Measurements from ENCODE around the gene MED15. TPM values are rescaled to one million over a fixed set of nuclear protein-coding genes. Genes with fewer than 3 reads are reported as not detected.
A peak's percentile ranks its signal among the peaks of the same experiment; 100 is the strongest.
"Not testable (repeated sequence)": the region's sequence is repeated elsewhere in the genome, so short reads cannot be mapped to it uniquely, and the experiment has no call there.

The MED15 gene
- total RNA-seq, 1 donor from 2014 or later: 16.7 TPM

DNA sequence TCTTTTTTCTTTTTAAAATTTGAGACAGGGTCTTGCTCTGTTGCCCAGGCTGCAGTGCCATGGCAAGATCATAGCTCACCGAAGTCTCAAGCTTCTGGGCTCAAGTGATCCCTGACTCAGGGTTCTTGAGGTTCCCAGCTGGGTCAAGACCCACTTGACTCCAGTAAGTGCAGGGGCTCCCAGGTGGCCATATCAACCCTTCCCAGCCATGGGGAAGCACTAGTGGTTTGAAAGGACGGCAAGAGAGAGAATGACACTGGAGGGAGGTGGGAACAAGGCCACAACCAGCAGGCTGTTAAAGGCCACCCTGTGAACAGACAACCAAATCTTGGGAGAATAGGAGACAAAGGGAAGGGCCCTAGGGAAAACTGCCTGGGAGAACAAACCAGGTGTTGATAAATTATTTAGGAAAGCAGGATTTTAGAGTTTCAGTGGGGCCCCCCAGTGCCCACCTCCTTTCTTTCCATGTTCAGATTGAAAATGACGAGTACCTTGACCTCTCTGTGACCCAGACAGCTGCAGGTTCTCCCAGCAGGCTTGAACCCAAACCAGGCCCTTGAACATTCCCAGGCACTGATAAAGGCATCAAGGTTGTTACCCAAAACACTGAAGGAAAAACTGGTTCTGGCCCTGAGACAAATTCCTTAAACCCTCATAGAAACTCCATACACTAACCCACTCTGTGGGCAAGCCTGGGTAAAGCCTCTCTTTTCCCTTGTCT, 40.6 kb upstream of the MED15 start:
- Histone ChIP-seq H3K9me3 (ENCODE audit: control insufficient read depth in 3 of 3, low read length in 3 of 3) (no peaks in the 10 kb centered on the region), H3K27me3 (ENCODE audit: control insufficient read depth in 3 of 3, insufficient read depth in 3 of 3, low read length in 3 of 3) (no peaks in the 10 kb centered on the region), H3K36me3 (ENCODE audit: control insufficient read depth in 3 of 3, insufficient read depth in 3 of 3, low read length in 3 of 3) (peaks cover 23 to 34% (median 24%) of the 10 kb centered on the region in 3 donors), H3K27ac (ENCODE audit: low read depth, low read length) (no peak overlapping the region), H3K4me3 (ENCODE audit: low read length in 3 of 3) (no peak overlapping the region), H3K9ac (ENCODE audit: low read depth in 1 of 3, low read length in 3 of 3) (peak overlapping the region in 1 of 3 donors; percentile 20), H3K4me1 (ENCODE audit: control insufficient read depth in 3 of 3, insufficient read depth in 3 of 3, low read length in 3 of 3) (peaks cover 12 to 20% (median 17%) of the 10 kb centered on the region in 3 donors)

DNA sequence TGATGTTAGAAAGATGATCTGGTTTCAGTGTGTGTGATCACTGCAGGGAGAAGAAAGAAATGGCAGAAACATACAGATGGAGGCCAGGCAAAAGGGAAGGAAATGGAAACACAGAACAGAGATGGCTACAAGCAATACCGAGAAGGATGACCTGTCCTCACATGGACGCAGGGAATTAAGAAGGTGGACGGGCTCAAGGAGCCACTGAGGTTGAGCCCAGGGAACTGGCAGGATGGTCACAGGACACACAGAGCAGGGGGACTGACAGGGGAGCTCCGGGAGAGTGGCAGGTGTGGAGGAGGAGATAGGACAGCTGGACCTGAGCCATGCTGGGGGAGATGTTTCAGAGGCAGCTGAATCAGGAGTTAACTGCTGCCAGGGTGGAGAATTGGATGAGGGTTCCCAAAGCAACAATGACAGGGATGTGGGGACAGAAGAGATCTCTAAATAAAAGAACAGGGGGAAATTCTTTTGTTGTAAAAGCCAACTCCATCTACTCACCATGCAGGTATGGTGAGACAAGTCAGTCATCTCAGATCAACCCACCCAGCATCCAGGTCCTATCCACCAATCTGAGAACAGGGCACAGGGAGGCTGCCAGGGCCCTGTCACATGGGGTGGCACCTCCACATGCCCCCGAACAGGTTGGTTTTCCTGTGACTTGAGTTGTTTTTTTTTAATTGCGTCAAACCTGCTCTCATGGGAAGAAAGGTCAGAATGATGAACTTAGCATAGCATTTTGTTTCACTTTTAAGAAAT, 38.1 kb upstream of the MED15 start:
- H3K27ac ChIP-seq (ENCODE audit: low read depth, low read length): no peak overlapping the region
- no peak overlapping the region for H3K9ac ChIP-seq (ENCODE audit: low read depth in 1 of 3, low read length in 3 of 3)
- H3K36me3 ChIP-seq (ENCODE audit: control insufficient read depth in 3 of 3, insufficient read depth in 3 of 3, low read length in 3 of 3): peaks cover 21 to 30% (median 24%) of the 10 kb centered on the region in 3 donors
- no peak overlapping the region for H3K4me3 ChIP-seq (ENCODE audit: low read length in 3 of 3)
- peaks cover 0 to 2% (median 2%) of the 10 kb centered on the region in 3 donors for H3K4me1 ChIP-seq (ENCODE audit: control insufficient read depth in 3 of 3, insufficient read depth in 3 of 3, low read length in 3 of 3)
- no peaks in the 10 kb centered on the region for H3K27me3 ChIP-seq (ENCODE audit: control insufficient read depth in 3 of 3, insufficient read depth in 3 of 3, low read length in 3 of 3)
- no peaks in the 10 kb centered on the region for H3K9me3 ChIP-seq (ENCODE audit: control insufficient read depth in 3 of 3, low read length in 3 of 3)

DNA sequence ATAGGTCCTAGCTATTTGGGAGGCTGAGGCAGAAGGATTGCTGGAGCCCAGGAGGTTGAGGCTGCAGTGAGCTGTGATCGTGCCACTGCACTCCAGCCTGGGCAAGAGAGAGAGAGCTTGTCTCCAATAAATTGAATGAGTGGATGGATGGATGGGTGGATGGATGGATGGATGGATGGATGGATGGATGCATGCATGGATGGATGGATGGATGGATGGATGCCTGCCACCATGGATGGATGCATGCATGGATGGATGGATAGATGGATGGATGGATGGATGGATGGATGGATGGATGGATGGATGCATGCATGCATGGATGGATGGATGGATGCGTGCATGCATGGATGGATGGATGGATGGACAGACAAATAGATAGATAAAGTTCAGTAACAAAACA, 36.9 kb upstream of the MED15 start:
- H3K9me3 ChIP-seq (ENCODE audit: control insufficient read depth in 3 of 3, low read length in 3 of 3); H3K27me3 ChIP-seq (ENCODE audit: control insufficient read depth in 3 of 3, insufficient read depth in 3 of 3, low read length in 3 of 3); H3K4me1 ChIP-seq (ENCODE audit: control insufficient read depth in 3 of 3, insufficient read depth in 3 of 3, low read length in 3 of 3); H3K9ac ChIP-seq (ENCODE audit: low read depth in 1 of 3, low read length in 3 of 3); H3K4me3 ChIP-seq (ENCODE audit: low read length in 3 of 3); H3K27ac ChIP-seq (ENCODE audit: low read depth, low read length): not testable (repeated sequence)
- H3K36me3 ChIP-seq (ENCODE audit: control insufficient read depth in 3 of 3, insufficient read depth in 3 of 3, low read length in 3 of 3): peaks cover 12 to 19% (median 19%) of the 10 kb centered on the region in 3 donors

DNA sequence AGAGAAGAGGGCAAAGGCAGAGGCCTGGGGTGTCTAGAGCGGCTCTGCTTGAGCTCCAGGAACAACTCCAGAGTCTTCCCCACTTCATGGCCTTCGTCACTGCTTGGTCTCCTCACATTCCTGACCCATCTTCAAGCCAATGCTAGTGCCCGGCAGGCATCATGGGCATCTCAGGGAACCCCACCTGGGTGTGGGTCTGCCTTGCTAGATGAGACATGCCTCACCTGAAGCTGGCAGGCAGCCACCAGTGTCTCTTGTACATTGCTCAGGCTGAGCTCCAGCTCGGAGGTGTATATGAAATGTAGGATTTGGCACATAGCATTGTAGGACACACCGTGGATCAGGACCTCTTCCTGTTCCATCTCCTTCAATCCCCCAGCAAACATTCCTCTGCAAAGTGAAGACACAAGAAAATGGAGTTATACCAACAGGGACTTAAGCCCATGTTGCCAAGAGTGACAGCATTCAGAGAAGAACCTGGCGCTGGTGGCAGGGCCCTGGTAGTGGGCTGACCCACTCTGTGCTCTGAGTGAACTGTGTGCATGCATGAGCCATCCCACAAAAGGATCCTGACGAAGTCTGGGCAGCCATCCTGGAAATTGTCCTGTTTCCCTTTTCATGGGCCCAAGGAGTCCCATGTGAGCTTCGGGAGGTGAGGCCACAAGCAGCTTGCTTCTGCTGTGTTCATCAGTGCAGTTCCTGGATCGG, 36.1 kb upstream of the MED15 start:
- Histone ChIP-seq H3K4me3 (ENCODE audit: low read length in 3 of 3) (no peak overlapping the region), H3K9ac (ENCODE audit: low read depth in 1 of 3, low read length in 3 of 3) (no peak overlapping the region), H3K27ac (ENCODE audit: low read depth, low read length) (no peak overlapping the region), H3K4me1 (ENCODE audit: control insufficient read depth in 3 of 3, insufficient read depth in 3 of 3, low read length in 3 of 3) (no peaks in the 10 kb centered on the region), H3K27me3 (ENCODE audit: control insufficient read depth in 3 of 3, insufficient read depth in 3 of 3, low read length in 3 of 3) (no peaks in the 10 kb centered on the region), H3K36me3 (ENCODE audit: control insufficient read depth in 3 of 3, insufficient read depth in 3 of 3, low read length in 3 of 3) (peaks cover 12 to 19% (median 19%) of the 10 kb centered on the region in 3 donors), H3K9me3 (ENCODE audit: control insufficient read depth in 3 of 3, low read length in 3 of 3) (no peaks in the 10 kb centered on the region)

DNA sequence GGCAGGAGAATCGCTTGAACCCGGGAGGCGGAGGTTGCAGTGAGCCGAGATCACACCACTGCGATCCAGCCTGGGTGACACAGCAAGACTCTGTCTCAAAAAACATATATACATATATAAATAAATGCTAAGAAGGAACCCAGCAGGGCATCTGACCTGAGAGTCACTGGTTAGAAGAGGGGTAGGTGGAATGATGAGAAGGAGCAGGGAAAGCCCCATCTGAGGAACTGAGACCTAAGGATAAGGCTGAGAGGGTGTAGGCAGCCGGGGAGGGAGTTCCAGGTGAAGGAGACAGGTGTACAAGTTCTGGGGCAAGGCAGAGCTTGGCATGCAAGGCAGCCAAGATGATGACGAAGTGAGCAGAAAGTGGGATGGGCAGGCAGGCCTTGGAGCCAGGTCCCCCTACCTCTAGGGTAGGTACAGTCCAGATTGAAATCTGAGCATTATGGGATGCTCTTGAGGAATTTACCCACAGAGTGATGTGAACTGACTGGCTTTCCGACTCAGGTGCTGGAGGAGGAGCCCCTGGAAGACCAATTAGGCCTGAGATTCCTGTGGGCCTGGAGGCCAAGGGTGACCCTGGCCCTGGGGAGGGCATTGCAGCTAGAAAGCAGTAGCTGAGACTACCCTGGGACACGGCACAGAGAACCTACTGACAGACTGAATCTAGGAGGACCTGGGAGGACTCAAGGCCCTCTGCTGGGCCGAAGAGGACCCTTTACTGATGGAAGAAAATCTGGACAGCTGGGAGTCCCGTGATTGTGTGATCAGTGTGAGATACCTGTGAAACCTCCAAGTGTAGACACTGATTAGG, 34.6 kb upstream of the MED15 start:
- no peaks in the 10 kb centered on the region for H3K27me3 ChIP-seq (ENCODE audit: control insufficient read depth in 3 of 3, insufficient read depth in 3 of 3, low read length in 3 of 3)

DNA sequence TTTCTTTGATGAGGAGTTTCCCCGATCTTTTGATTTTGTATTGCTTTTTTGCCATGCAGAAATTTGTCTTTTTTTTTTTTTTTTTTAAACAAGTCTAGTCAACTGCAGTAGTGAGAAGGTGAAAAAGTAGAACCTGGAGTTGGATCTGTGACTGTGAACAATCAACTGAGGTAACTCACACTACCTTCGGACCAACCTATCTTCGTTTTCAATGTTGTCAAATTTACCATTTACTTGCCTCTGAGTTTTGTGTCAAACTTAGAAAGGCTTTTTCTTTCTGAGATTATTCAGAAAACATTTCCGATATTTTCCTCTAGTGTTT, 32.3 kb upstream of the MED15 start:
- no peak overlapping the region for H3K27ac ChIP-seq (ENCODE audit: low read depth, low read length)
- no peak overlapping the region for H3K9ac ChIP-seq (ENCODE audit: low read depth in 1 of 3, low read length in 3 of 3)

More for the DNA sequence above, 34.6 kb upstream of the MED15 start:
- peaks cover 12 to 19% (median 19%) of the 10 kb centered on the region in 3 donors for H3K36me3 ChIP-seq (ENCODE audit: control insufficient read depth in 3 of 3, insufficient read depth in 3 of 3, low read length in 3 of 3)
- H3K9ac ChIP-seq (ENCODE audit: low read depth in 1 of 3, low read length in 3 of 3): no peak overlapping the region
- no peaks in the 10 kb centered on the region for H3K4me1 ChIP-seq (ENCODE audit: control insufficient read depth in 3 of 3, insufficient read depth in 3 of 3, low read length in 3 of 3)
- H3K9me3 ChIP-seq (ENCODE audit: control insufficient read depth in 3 of 3, low read length in 3 of 3): no peaks in the 10 kb centered on the region
- H3K27ac ChIP-seq (ENCODE audit: low read depth, low read length): no peak overlapping the region
- H3K4me3 ChIP-seq (ENCODE audit: low read length in 3 of 3): no peak overlapping the region

DNA sequence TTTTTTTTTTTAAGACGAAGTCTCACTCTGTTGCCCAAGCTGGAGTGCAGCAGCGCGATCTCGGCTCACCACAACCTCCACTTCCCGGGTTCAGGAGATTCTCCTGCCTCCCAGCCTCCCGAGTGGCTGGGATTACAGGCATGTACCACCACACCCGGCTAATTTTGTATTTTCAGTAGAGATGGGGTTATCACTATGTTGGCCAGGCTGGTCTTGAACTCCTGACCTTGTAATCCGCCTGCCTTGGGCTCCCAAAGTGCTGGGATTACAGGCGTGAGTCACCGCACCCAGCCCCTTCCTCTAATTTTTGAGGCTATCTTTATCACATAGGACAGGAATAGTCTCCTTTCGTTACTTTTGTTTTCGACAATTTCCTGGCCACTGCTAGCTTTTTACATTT, 31.8 kb upstream of the MED15 start:
- not testable (repeated sequence) for H3K4me3 ChIP-seq (ENCODE audit: low read length in 3 of 3); H3K9me3 ChIP-seq (ENCODE audit: control insufficient read depth in 3 of 3, low read length in 3 of 3); H3K27ac ChIP-seq (ENCODE audit: low read depth, low read length); H3K27me3 ChIP-seq (ENCODE audit: control insufficient read depth in 3 of 3, insufficient read depth in 3 of 3, low read length in 3 of 3); H3K4me1 ChIP-seq (ENCODE audit: control insufficient read depth in 3 of 3, insufficient read depth in 3 of 3, low read length in 3 of 3); H3K9ac ChIP-seq (ENCODE audit: low read depth in 1 of 3, low read length in 3 of 3)
- H3K36me3 ChIP-seq (ENCODE audit: control insufficient read depth in 3 of 3, insufficient read depth in 3 of 3, low read length in 3 of 3): peaks cover 7 to 10% (median 8%) of the 10 kb centered on the region in 3 donors

More for the DNA sequence above, 32.3 kb upstream of the MED15 start:
- no peaks in the 10 kb centered on the region for H3K9me3 ChIP-seq (ENCODE audit: control insufficient read depth in 3 of 3, low read length in 3 of 3)
- H3K4me3 ChIP-seq (ENCODE audit: low read length in 3 of 3): no peak overlapping the region
- peaks cover 8 to 12% (median 9%) of the 10 kb centered on the region in 3 donors for H3K36me3 ChIP-seq (ENCODE audit: control insufficient read depth in 3 of 3, insufficient read depth in 3 of 3, low read length in 3 of 3)
- H3K4me1 ChIP-seq (ENCODE audit: control insufficient read depth in 3 of 3, insufficient read depth in 3 of 3, low read length in 3 of 3): no peaks in the 10 kb centered on the region
- H3K27me3 ChIP-seq (ENCODE audit: control insufficient read depth in 3 of 3, insufficient read depth in 3 of 3, low read length in 3 of 3): no peaks in the 10 kb centered on the region

DNA sequence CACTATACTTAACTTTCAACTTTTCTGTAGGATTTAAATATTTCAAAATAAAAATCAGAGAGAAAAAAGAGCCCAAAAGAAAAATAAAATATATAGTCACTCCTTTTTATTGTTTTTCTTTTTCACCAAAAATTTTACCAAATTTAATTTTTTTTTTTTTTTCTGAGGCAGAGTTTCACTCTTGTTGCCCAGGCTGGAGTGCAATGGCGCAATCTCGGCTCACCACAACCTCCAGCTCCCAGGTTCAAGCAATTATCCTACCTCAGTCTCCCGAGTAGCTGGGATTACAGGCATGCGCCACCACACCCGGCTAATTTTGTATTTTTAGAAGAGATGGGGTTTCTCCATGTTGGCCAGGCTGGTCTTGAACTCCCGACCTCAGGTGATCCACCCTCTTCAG, 29.4 kb upstream of the MED15 start:
- not testable (repeated sequence) for H3K27ac ChIP-seq (ENCODE audit: low read depth, low read length); H3K36me3 ChIP-seq (ENCODE audit: control insufficient read depth in 3 of 3, insufficient read depth in 3 of 3, low read length in 3 of 3)

DNA sequence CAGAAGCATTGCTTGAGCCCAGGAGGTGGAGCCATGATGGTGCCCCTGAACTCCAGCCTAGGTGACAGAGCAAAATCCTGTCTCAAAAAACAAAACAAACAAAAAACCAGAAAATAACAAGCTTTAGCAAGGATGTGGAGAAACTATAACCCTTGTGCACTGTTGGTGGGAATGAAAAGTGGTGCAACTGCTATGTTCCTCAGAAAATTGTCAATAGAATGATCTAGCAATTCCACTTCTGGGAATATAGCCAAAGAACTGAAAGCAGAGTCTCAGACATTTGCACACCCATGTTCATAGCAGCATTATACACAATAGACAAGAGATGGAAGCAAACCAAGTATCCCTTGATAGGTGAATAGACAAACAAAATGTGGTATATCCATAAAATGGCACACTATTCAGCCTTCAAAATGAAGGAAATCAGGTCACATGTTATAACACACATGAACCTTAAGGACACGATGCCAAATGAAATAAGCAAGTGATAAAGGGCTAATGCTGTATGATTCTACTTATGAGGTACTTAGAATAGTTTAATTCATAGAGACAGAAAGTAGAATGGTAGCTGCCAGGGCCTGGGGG, 27.7 kb upstream of the MED15 start:
- Histone ChIP-seq H3K27me3 (ENCODE audit: control insufficient read depth in 3 of 3, insufficient read depth in 3 of 3, low read length in 3 of 3) (no peaks in the 10 kb centered on the region), H3K27ac (ENCODE audit: low read depth, low read length) (no peak overlapping the region), H3K4me1 (ENCODE audit: control insufficient read depth in 3 of 3, insufficient read depth in 3 of 3, low read length in 3 of 3) (no peaks in the 10 kb centered on the region), H3K9ac (ENCODE audit: low read depth in 1 of 3, low read length in 3 of 3) (no peak overlapping the region), H3K36me3 (ENCODE audit: control insufficient read depth in 3 of 3, insufficient read depth in 3 of 3, low read length in 3 of 3) (peaks cover 0 to 3% (median 2%) of the 10 kb centered on the region in 3 donors), H3K4me3 (ENCODE audit: low read length in 3 of 3) (no peak overlapping the region), H3K9me3 (ENCODE audit: control insufficient read depth in 3 of 3, low read length in 3 of 3) (no peaks in the 10 kb centered on the region)

More for the DNA sequence above, 29.4 kb upstream of the MED15 start:
- H3K9ac ChIP-seq (ENCODE audit: low read depth in 1 of 3, low read length in 3 of 3); H3K4me1 ChIP-seq (ENCODE audit: control insufficient read depth in 3 of 3, insufficient read depth in 3 of 3, low read length in 3 of 3); H3K9me3 ChIP-seq (ENCODE audit: control insufficient read depth in 3 of 3, low read length in 3 of 3); H3K27me3 ChIP-seq (ENCODE audit: control insufficient read depth in 3 of 3, insufficient read depth in 3 of 3, low read length in 3 of 3); H3K4me3 ChIP-seq (ENCODE audit: low read length in 3 of 3): not testable (repeated sequence)

Measured in skeletal muscle tissue (tissue), 4 donors.